GM10847 (cell line): ENCODE results near the gene RAB6A.

Experiments
- POLR2A ChIP-seq: IDR thresholded peaks from 2 replicates; pipeline ENCODE4 v1.6.1; 2011; ENCODE audit not compliant: insufficient read length; ENCODE audit errors: extremely low read depth

RAB6A gene

GRCh38 chr11:73649206-73649605 lies 111.7 kb downstream of the RAB6A start:
- TF ChIP-seq POLR2A: no peak

DNA sequence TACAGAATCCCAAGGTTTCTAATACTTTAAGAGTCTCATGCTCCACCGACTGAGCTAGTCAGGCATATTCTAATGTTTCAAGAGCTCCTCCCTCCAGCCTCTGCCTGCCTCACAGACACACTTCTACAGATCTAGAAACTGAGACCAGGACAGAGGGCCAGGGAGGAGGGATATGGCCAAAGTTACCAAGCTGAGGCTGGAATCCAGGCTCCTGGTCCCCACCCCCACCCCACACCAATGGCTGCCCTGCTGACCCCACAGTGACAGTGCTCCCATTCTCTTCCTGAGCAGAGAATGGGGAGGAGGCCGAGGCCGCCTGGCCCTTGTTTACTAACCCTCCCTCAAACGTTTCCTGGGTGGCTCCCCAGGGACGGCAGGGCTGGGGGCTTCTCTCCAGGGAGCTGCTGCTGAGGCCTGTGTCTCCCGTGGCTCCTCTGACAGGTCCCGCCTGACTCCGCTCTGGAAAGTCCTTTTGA lies 112.3 kb downstream of the RAB6A start:
- TF ChIP-seq POLR2A: no peak

DNA sequence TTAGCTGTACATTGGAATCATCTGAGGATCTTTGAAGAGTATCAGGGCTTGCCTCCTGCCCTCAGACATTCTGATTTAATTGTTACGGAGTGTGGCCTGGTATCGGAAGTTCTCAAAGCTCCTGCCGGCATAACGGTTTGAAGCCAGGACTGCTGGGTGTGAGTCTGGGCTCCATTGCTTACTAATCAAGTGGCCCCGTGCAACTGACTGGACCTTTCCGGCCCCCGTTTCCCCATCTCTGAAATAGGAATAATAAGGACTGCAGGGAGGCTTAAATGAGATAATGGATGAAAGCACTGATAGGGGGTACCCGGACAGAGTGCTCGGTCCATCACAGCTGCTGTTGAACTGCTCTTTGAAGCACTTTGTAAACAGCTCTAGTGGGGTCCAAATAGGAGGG lies 112.8 kb downstream of the RAB6A start:
- no peak for TF ChIP-seq POLR2A

DNA sequence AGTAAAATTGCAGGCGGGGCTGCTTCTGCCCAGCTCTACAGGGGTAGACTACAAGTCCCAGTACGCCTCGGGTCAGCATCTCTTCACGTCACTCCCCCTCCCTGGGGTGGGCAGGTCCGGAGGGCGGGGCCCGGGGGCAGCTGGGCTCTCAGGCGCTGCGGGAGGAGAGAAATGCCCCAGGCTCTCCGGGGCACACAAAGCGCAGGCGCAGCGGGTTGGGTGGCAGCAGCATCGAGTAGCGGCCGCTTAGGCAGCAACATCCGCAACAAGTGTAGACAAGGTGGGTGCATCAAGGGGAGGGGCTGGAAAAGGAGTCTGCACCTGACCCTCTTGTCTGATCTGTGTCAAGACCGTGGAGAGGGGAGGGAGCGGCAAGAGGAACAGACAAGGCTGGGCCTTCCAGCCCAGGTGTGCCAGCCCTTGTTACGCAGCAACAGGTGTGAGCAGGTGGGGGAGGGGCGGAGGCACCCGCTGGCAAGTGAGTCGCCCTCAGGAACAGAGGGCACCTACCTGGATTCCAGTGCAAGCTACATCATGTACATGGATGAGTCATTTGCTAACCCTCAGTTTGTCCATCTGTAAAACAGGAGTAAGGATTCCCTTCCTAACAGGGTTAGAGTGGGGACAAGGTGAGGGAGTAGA lies 113.3 kb downstream of the RAB6A start:
- TF ChIP-seq POLR2A: no peak

GRCh38 chr11:73645972-73646631 lies 114.8 kb downstream of the RAB6A start, which contains the start of gene PLEKHB1:
Gene PLEKHB1, plus strand, starts transcription at chr11:73646581. Its CDS starts 28 bp downstream, at chr11:73646609.
- TF ChIP-seq POLR2A: no peak

DNA sequence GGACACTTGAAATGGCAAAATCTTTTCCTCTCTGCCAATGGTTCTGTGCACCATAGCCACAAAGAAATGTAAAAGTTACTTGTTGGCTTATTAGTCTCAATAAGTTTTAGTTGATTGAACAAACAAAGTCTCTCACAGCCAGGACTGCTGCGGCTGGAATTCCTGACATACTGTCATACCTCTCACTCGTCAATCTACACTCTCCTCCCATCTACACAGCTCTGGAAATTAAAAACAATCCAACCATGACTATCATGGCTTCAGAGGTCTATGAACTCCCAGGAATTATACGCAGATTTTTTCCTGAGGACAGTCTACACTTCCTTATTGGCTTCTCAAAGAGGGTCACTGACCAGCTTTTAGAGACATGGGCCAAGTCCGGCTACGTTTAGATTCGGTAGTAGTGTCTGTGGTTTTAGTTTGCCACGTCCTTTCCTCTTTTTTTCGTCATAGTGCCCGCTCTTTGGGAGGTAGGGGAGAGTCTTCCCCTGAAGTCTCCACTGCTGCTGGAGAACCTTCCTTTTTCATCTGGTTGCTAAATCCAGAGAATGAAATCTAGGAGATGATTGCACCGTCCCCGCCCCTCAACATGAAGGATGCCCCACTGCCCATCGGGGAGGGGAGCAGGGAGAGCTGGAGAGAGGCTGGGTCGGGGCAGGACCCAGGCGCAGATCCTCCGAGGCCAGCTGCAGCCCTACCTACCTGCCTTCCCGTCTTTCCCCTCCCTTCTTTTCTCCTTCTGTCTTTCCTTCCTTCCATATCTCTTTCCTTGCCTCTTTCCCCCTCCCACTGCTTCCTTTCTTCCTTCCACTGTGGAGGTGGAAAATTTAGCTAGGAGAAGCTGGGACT lies 115.5 kb downstream of the RAB6A start:
- TF ChIP-seq POLR2A: no peak

- TF ChIP-seq POLR2A: no peak
Measured at GRCh38 chr11:73641668-73642067, 119.2 kb downstream of the RAB6A start.

DNA sequence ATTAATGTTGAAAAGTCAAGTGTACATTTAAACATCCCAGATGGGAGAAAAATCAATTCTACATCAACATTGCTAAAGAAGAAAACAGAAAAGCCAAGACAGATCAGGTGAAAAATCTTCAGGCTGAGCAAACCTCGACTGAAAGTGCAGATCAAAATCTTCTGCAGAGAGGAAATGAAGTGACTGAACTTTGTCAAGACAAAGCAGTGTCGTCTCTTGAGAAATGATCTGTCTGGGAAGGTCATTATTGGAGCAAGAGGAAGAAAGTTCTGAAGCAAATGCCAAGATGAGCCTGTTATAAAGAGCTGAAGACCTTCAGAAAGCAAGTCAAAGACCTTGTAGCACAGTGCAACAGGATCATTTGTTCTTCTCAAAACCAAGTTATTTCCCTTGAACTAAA lies 120.3 kb downstream of the RAB6A start:
- TF ChIP-seq POLR2A: no peak

DNA sequence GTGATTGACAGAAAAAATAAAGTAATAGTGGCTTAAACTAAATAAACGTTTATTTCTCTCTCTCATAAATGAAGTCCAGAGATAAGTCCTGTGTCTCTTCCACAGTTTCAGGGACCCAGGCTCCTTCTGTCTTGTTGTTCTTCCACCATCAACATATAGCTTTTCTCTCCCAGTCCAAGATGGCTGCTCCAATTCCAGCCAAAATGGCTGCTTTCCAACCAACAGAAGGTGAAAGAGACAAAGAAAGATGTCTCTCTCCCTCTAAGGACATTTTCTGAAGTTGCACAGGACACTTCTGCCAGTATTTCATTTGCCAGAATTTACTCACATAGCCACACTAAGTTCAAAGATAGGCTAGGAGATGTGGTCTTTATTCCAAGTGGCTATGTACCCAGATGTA lies 123.9 kb downstream of the RAB6A start:
- TF ChIP-seq POLR2A: no peak

GRCh38 chr11:73636249-73636648 lies 124.6 kb downstream of the RAB6A start:
- no peak for TF ChIP-seq POLR2A

- TF ChIP-seq POLR2A: no peak
Measured at GRCh38 chr11:73635721-73636120, 125.2 kb downstream of the RAB6A start.

GRCh38 chr11:73633999-73634398 lies 126.9 kb downstream of the RAB6A start:
- no peak for TF ChIP-seq POLR2A

DNA sequence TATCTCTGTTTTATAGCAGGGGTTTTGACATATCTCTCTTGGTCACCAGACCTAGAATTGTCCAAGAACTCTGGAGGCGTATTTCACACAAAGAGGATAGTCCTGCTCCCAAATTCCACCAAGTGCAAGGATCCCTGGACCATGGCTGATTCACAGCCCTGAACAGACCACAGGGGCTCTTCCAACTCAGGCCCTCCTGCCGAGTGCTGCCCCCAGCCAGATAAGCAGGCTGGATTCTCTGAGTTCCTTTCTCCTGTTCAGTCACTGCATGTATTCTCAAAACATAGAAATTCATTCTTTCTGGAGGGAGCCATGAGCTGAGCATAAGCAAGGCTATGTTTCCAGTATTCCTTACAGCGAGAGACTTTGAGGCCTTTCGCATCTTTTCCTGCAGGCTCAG lies 127.9 kb downstream of the RAB6A start:
- no peak for TF ChIP-seq POLR2A

DNA sequence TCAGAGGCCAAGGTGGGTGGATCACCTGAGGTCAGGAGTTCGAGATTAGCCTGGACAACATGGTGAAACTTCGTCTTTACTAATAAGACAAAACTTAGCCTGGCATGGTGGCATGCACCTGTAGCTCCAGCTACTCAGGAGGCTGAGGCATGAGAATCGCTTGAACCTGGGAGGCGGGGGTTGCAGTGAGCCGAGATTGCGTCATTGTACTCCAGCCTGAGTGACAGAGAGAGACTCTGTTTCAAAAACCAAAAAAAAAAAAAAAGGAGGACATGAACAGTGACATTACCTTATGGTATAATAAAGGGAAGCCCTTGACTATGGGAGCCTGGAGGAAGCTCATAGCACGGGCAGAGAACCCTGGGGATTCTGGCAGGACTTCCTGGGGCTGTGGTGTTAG lies 131.0 kb downstream of the RAB6A start:
- no peak for TF ChIP-seq POLR2A

DNA sequence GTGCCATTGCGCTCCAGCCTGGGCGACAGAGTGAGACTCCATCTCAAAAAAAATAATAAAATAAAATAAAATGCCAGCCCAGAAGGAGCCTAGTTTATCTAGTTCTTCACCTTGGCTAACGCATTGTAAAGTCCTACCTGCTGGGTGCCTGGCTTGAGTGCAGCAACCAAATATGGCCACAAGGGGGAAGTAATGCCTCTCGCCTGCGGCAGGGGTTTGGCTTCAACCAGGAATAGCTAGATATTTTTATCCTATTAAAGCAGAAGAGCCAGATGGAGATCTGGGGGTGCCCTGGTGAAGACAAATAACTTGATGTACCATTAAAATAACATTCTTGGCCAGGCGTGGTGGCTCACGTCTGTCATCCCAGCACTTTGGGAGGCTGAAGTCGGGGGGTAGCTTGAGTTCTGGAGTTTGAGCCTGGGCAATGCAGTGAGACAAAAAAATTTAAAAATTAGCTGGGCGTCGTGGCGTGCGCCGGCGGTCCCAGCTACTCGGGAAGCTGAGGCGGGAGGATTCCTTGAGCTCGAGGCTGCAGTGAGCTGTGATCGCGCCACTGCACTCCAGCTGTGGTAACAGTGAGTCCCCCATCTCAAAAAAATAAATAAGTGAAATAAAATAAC lies 135.1 kb downstream of the RAB6A start:
- no peak for TF ChIP-seq POLR2A
